HG02678 (cell line): ENCODE measurements around the gene H1-8.

ENCODE experiments used
- ATAC-seq: cut with Tn5 transposase; IDR thresholded peaks from one replicate; pipeline ENCODE4 v1.9.1; 2021; ENCODE audit warnings: mild to moderate bottlenecking, moderate library complexity; ENCODE audit not compliant: unreplicated experiment

The H1-8 gene

GRCh38 chr3:129555153-129555550 is 12.2 kb downstream of the H1-8 start:
- no peak for ATAC-seq

- no peak for ATAC-seq
These were observed 12.8 kb downstream of the H1-8 start for GRCh38 chr3:129555616-129556357.

GRCh38 chr3:129556358-129556695 is 13.4 kb downstream of the H1-8 start:
- no peak for ATAC-seq

GRCh38 chr3:129556890-129557547 is 14.0 kb downstream of the H1-8 start:
- ATAC-seq = no peak

GRCh38 chr3:129557548-129557894 is 14.5 kb downstream of the H1-8 start:
- no peak for ATAC-seq

GRCh38 chr3:129558081-129558771 is 15.3 kb downstream of the H1-8 start:
- ATAC-seq = no peak

GRCh38 chr3:129558772-129559564 is 16.0 kb downstream of the H1-8 start:
- no peak for ATAC-seq

- no peak for ATAC-seq
These were observed 16.6 kb downstream of the H1-8 start for GRCh38 chr3:129559565-129560079.

- ATAC-seq = no peak
These were observed 17.4 kb downstream of the H1-8 start for GRCh38 chr3:129560269-129560787.

GRCh38 chr3:129560911-129561594 is 18.1 kb downstream of the H1-8 start:
- no peak for ATAC-seq

GRCh38 chr3:129561619-129562248 is 18.8 kb downstream of the H1-8 start:
- no peak for ATAC-seq

- ATAC-seq = no peak
These were observed 19.8 kb downstream of the H1-8 start for GRCh38 chr3:129562803-129563202.

- ATAC-seq = no peak
These were observed 20.4 kb downstream of the H1-8 start for GRCh38 chr3:129563332-129563731.

GRCh38 chr3:129563850-129564535 is 21.0 kb downstream of the H1-8 start:
- no peak for ATAC-seq

GRCh38 chr3:129564981-129565644 is 22.1 kb downstream of the H1-8 start:
- no peak for ATAC-seq

- no peak for ATAC-seq
These were observed 22.9 kb downstream of the H1-8 start for GRCh38 chr3:129565902-129566301.

GRCh38 chr3:129567176-129567705 is 24.3 kb downstream of the H1-8 start:
- ATAC-seq = no peak

GRCh38 chr3:129567939-129568338 is 25.0 kb downstream of the H1-8 start:
- no peak for ATAC-seq
